Measurements from ENCODE around the gene ANKAR.
"Not testable (repeated sequence)": the region's sequence is repeated elsewhere in the genome, so short reads cannot be mapped to it uniquely, and the experiment has no call there.

Gene ANKAR

GRCh38 chr2:189661148-189661956 lies 13.1 kb upstream of the ANKAR start, which contains the start of gene ASNSD1:
TSS of gene ASNSD1 (plus strand) at chr2:189661459. CDS start at chr2:189666133, 4,674 bp downstream.
- DNase-seq = peak; percentile 54

GRCh38 chr2:189661957-189662321 lies 12.5 kb upstream of the ANKAR start:
- DNase-seq = no peak

- DNase-seq = no peak
Observed at GRCh38 chr2:189662669-189663226, 11.7 kb upstream of the ANKAR start.

GRCh38 chr2:189663319-189663718 lies 11.2 kb upstream of the ANKAR start:
- not testable (repeated sequence) for DNase-seq

GRCh38 chr2:189669913-189670312 lies 4.6 kb upstream of the ANKAR start:
- DNase-seq = no peak

GRCh38 chr2:189673661-189674373 lies 653 bp upstream of the ANKAR start:
- no peak for DNase-seq

GRCh38 chr2:189676471-189676870 lies 2.0 kb downstream of the ANKAR start:
- no peak for DNase-seq

GRCh38 chr2:189679226-189679625 lies 4.8 kb downstream of the ANKAR start:
- DNase-seq = no peak

- no peak for DNase-seq
Observed at GRCh38 chr2:189681203-189681602, 6.7 kb downstream of the ANKAR start.

GRCh38 chr2:189681903-189682302 lies 7.4 kb downstream of the ANKAR start:
- DNase-seq = no peak

GRCh38 chr2:189683348-189683747 lies 8.9 kb downstream of the ANKAR start:
- no peak for DNase-seq

- no peak for DNase-seq
Observed at GRCh38 chr2:189684811-189685210, 10.3 kb downstream of the ANKAR start.

- no peak for DNase-seq
Observed at GRCh38 chr2:189685540-189686229, 11.2 kb downstream of the ANKAR start.

- not testable (repeated sequence) for DNase-seq
Observed at GRCh38 chr2:189687796-189688195, 13.3 kb downstream of the ANKAR start.

GRCh38 chr2:189696223-189696622 lies 21.8 kb downstream of the ANKAR start:
- DNase-seq = no peak

GRCh38 chr2:189698020-189698887 lies 23.8 kb downstream of the ANKAR start:
- DNase-seq = no peak

- no peak for DNase-seq
Observed at GRCh38 chr2:189700681-189701080, 26.2 kb downstream of the ANKAR start.

- no peak for DNase-seq
Observed at GRCh38 chr2:189702071-189702470, 27.6 kb downstream of the ANKAR start.

- DNase-seq = no peak
Observed at GRCh38 chr2:189709501-189710221, 35.2 kb downstream of the ANKAR start.

- not testable (repeated sequence) for DNase-seq
Observed at GRCh38 chr2:189717593-189717992, 43.1 kb downstream of the ANKAR start.

- DNase-seq = no peak
Observed at GRCh38 chr2:189719571-189719970, 45.1 kb downstream of the ANKAR start.

GRCh38 chr2:189723192-189723591 lies 48.7 kb downstream of the ANKAR start:
- DNase-seq = no peak

All from cortex of kidney (tissue), 1 donor.